GM21576 (cell line): Measurements from ENCODE around the gene DYSF.

Experiments
- ATAC-seq: cut with Tn5 transposase; IDR thresholded peaks from one replicate; pipeline ENCODE4 v1.9.1; 2021; ENCODE audit warnings: mild to moderate bottlenecking, moderate library complexity; ENCODE audit not compliant: unreplicated experiment

Gene DYSF

GRCh38 chr2:71498261-71498701 is 44.9 kb downstream of the DYSF start:
- ATAC-seq, result no peak

GRCh38 chr2:71499691-71500090 is 46.3 kb downstream of the DYSF start:
- ATAC-seq, result no peak

GRCh38 chr2:71500426-71501079 is 47.2 kb downstream of the DYSF start:
- ATAC-seq, result no peak

- ATAC-seq, result no peak
Observed at GRCh38 chr2:71502941-71503738, 49.8 kb downstream of the DYSF start.

DNA sequence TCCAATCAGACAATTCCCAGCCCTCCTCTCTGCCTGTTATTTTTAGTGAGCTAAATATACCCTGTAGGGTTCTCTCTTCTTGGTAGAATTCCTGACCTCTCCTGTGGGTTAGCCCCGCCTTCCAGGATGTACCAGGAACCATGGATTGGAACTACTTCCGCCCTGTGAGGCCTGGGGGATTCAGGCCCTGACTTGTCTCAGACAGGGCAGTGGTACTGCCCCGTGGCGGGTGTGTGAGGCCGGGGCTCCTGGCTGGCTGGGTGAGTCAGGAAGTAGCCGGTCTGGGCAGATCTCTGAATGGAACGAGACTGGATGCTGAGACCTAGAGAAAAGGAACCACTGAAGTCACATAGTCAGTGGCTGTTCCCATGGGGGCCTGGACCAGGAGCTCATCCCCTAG is 50.5 kb downstream of the DYSF start:
- ATAC-seq, result no peak

GRCh38 chr2:71504611-71505010 is 51.2 kb downstream of the DYSF start:
- ATAC-seq, result no peak

- no peak for ATAC-seq
Observed at GRCh38 chr2:71505086-71505769, 51.9 kb downstream of the DYSF start.

GRCh38 chr2:71505770-71506140 is 52.4 kb downstream of the DYSF start:
- ATAC-seq, result no peak

GRCh38 chr2:71506222-71507153 is 53.1 kb downstream of the DYSF start:
- ATAC-seq, result no peak

- ATAC-seq, result no peak
Observed at GRCh38 chr2:71507476-71507875, 54.1 kb downstream of the DYSF start.

- no peak for ATAC-seq
Observed at GRCh38 chr2:71510196-71510807, 56.9 kb downstream of the DYSF start.

GRCh38 chr2:71510938-71511337 is 57.6 kb downstream of the DYSF start:
- ATAC-seq, result no peak

- ATAC-seq, result no peak
Observed at GRCh38 chr2:71511776-71512175, 58.4 kb downstream of the DYSF start.

GRCh38 chr2:71512386-71512785 is 59.0 kb downstream of the DYSF start:
- no peak for ATAC-seq

- no peak for ATAC-seq
Observed at GRCh38 chr2:71513096-71513495, 59.7 kb downstream of the DYSF start.

GRCh38 chr2:71513721-71514120 is 60.4 kb downstream of the DYSF start:
- no peak for ATAC-seq

DNA sequence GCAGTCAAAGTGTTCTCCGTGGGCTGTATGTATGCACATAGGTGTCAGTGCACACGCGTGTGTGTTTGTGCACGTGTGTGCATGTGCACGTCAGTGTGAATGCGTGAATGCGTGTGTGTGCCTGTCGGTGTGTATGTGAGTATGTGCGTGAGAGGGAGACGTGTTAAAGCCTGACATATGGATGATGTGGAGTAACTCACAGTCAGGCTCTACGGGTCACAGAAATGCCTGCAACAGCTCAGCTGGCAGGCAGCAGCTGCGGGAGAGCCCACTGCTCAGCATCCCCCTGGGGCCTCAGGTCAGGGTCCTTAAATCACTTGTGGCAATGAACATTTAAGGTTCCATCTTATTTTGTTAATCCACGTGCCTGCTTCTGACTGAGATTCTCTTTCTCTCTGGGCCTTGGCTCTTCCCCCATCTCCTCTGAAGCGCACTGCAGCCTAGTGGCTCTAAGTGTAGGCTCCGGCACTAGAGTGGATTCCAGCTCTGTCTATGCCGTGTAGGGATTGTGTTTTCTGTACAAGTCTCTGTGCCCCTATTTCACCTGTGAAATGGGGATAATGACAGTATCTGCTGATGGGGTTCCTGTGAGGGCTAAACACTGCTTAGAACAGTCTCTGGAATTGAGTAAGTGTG is 63.0 kb downstream of the DYSF start:
- no peak for ATAC-seq

GRCh38 chr2:71517851-71518250 is 64.5 kb downstream of the DYSF start:
- no peak for ATAC-seq

DNA sequence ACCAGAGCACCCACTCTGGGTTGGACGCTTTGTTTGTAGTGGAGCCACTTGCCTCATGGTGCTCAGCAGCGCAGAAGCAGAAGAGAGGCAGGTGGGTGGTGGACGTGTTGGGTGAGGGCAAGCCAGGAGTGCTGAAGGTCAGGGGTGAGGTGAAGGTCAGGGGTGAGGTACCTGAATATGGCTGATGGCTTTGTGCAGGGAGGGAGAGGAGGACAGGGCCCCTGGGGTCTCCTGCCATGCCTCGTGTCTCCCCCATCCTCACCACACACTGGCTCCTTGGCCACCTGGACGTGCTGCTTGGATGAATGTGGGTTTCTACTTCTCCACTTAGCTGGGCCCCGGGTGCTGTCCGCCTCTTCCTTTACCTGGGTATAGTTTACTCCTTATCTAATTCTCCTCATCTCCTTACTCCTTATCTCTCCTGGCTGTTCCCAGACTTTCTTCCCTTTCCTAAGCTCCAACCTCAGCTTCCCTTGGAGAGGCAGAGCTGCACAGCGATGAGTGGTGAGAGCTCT is 68.1 kb downstream of the DYSF start:
- ATAC-seq, result no peak

DNA sequence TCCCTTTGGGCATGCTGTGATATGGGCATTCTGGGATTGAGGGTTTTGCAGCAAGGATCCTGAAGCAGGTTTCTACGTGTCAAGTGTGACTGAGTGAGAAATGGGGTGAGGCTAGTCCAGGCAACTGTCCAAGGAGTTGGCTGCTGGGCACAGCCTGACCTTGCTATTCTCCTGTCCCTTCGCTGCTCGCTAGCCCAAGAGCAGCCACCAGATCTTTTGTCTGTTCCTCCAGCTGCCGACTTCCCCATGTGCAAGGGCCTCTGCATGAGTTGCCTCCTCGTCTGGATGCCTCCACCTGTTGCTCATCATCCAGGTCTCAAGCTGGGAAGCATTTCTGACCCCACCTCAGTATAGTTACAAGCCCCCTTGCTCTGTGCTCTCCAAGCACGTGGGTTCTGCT is 71.1 kb downstream of the DYSF start:
- ATAC-seq, result no peak
